Measurements from ENCODE around the gene ATP6V1A.

DNA sequence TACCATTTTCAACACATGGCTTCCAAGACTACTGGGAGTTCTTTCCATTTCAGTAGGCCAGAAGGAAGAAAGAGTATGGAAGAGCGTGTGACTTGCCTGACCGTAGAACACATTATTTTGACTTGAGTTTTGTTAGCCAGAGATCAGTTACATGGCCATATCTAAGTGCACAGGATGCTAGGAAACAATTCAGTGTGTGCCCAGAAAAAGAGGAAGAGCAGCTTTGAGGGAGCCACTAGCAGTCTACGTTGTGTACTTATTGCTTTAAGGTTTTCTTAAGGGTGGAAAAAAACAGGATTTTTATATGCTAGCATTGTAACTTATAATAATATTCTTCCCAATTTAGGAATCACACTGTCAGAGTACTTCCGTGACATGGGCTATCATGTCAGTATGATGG is 47.7 kb downstream of the ATP6V1A start:
- TF ChIP-seq, protein P1, sequence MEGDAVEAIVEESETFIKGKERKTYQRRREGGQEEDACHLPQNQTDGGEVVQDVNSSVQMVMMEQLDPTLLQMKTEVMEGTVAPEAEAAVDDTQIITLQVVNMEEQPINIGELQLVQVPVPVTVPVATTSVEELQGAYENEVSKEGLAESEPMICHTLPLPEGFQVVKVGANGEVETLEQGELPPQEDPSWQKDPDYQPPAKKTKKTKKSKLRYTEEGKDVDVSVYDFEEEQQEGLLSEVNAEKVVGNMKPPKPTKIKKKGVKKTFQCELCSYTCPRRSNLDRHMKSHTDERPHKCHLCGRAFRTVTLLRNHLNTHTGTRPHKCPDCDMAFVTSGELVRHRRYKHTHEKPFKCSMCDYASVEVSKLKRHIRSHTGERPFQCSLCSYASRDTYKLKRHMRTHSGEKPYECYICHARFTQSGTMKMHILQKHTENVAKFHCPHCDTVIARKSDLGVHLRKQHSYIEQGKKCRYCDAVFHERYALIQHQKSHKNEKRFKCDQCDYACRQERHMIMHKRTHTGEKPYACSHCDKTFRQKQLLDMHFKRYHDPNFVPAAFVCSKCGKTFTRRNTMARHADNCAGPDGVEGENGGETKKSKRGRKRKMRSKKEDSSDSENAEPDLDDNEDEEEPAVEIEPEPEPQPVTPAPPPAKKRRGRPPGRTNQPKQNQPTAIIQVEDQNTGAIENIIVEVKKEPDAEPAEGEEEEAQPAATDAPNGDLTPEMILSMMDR (IDR thresholded peaks at IDR 0.05 in 8 of 11, conservative IDR thresholded peaks at IDR 0.05 in 3 of 11): no peak
- no peak for TF ChIP-seq POLR2AphosphoS5 (IDR thresholded peaks at IDR 0.05)
- TF ChIP-seq POLR2A (IDR thresholded peaks at IDR 0.05): no peak

Data from spleen (tissue), 7 donors.